ENCODE measurements around the gene MRPS15. TPM values are rescaled to one million over a fixed set of nuclear protein-coding genes. Genes with fewer than 3 reads are reported as not detected.

The MRPS15 gene
- total and polyA plus RNA-seq, 12 donors: 49.8 to 287 (median 81.6) TPM

DNA sequence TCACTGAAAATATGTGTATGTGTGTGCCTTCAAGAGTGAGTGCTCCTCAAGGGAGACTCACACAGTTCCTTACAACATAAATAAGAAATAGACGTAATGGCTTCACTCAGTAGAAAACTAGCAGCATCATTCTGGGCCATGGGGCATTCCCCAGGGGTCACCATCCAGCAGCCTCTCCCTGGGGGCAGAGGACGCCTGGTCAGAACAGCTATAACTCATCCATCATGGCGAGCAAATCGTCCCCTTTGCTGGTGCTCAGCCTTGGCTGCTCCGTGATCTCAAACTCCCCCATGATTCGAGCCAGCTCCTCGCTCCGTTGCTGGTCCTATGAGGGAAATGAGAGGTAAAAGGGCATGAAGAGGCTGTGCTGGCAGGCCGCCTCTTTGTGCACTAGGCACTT lies 46.3 kb downstream of the MRPS15 start:
- Histone ChIP-seq H3K36me3 (replicated peaks in 1 of 2) (no peaks in the 10 kb centered on the region), H3K4me3 (no peak overlapping the region), H3K27ac (no peak overlapping the region), H3K9me3 (replicated peaks in 1 of 3) (no peaks in the 10 kb centered on the region), H3K4me1 (replicated peaks in 1 of 2) (peaks cover 3 to 6% of the 10 kb centered on the region in 2 donors), H3K27me3 (no peaks in the 10 kb centered on the region)
- no peak for DNase-seq
- whole genome bisulfite sequencing, 4 donors: 84 to 94% (median 86%) methylated on average over 7 to 9 of the region's 9 CpGs
- intact Hi-C loops (cut with DNase I): loop anchor here (5.0 to 10.0 kb wide), 3 partner anchors 76 to 323 kb away; partner anchors contain the start of gene SH3D21 (in 1 of the 2)
- TF ChIP-seq CTCF (IDR thresholded peaks at IDR 0.05): no peak
- no peak for TF ChIP-seq POLR2A (IDR thresholded peaks at IDR 0.05)

- intact Hi-C loops (cut with DNase I): loop anchor here (5.0 to 10.0 kb wide), 3 partner anchors 73 to 321 kb away; partner anchors contain the start of gene SH3D21 (in 1 of the 2)
- no peak for DNase-seq
- peaks cover 3 to 6% of the 10 kb centered on the region in 2 donors for H3K4me1 ChIP-seq (replicated peaks in 1 of 2)
- 82 to 87% (median 84%) methylated on average over 13 to 15 of the region's 15 CpGs for WGBS, 4 donors
- H3K27me3 ChIP-seq: no peaks in the 10 kb centered on the region
- no peaks in the 10 kb centered on the region for H3K9me3 ChIP-seq (replicated peaks in 1 of 3)
- no peak overlapping the region for H3K27ac ChIP-seq
- no peaks in the 10 kb centered on the region for H3K36me3 ChIP-seq (replicated peaks in 1 of 2)
- H3K4me3 ChIP-seq: no peak overlapping the region
- TF ChIP-seq CTCF (IDR thresholded peaks at IDR 0.05): no peak
- no peak for TF ChIP-seq POLR2A (IDR thresholded peaks at IDR 0.05)
Observed at GRCh38 chr1:36415661-36416326, 48.4 kb downstream of the MRPS15 start.

DNA sequence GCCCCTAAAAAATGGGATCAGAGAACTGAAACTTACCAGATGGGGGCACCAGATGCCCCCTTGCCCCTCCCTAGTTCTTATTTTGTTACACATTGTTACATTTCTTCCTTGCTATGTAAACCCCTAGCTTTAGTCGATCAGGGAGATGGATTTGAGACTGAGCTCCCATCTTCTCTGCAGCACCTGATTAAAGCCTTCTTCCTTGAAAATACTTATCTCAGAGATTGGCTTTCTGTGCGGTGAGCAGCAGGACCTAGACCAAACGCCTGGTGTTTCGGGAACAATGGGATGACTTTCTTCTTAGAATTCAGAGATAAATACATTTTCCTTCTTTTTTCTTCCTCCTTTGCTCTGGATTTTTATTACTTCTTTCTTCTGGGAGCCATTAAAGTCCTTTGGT lies 49.8 kb downstream of the MRPS15 start:
- Histone ChIP-seq H3K9me3 (replicated peaks in 1 of 3) (no peaks in the 10 kb centered on the region), H3K4me3 (no peak overlapping the region), H3K4me1 (replicated peaks in 1 of 2) (no peaks in the 10 kb centered on the region), H3K36me3 (replicated peaks in 1 of 2) (no peaks in the 10 kb centered on the region), H3K27ac (no peak overlapping the region), H3K27me3 (no peaks in the 10 kb centered on the region)
- DNase-seq: no peak
- TF ChIP-seq CTCF (IDR thresholded peaks at IDR 0.05) (no peak), POLR2A (IDR thresholded peaks at IDR 0.05) (no peak)
- intact Hi-C loops (cut with DNase I): loop anchor here in 1 of 2 donors (10.0 kb wide), 2 partner anchors 110 to 320 kb away; partner anchors contain the start of gene SH3D21
- 80 to 92% (median 86%) methylated on average over 4 of the region's 4 CpGs for WGBS, 4 donors

- 65 to 71% (median 68%) methylated on average over 11 of the region's 11 CpGs for WGBS, 4 donors
- H3K4me1 ChIP-seq (replicated peaks in 1 of 2): no peaks in the 10 kb centered on the region
- H3K27ac ChIP-seq: no peak overlapping the region
- H3K27me3 ChIP-seq: no peaks in the 10 kb centered on the region
- no peak for TF ChIP-seq POLR2A (IDR thresholded peaks at IDR 0.05)
- TF ChIP-seq CTCF (IDR thresholded peaks at IDR 0.05): no peak
- H3K36me3 ChIP-seq (replicated peaks in 1 of 2): no peaks in the 10 kb centered on the region
- no peaks in the 10 kb centered on the region for H3K9me3 ChIP-seq (replicated peaks in 1 of 3)
- DNase-seq: no peak
- H3K4me3 ChIP-seq: no peak overlapping the region
- intact Hi-C loops (cut with DNase I): loop anchor here in 1 of 2 donors (10.0 kb wide), 2 partner anchors 107 to 317 kb away; partner anchors contain the start of gene SH3D21
Observed at GRCh38 chr1:36411674-36412648, 52.2 kb downstream of the MRPS15 start.
